Activated T-cell treated with anti-CD3 and anti-CD28 coated beads, Interleukin-2, amount 50 U/mL, for 72 hours (primary cell): Measurements from ENCODE around the gene LRRC3. TPM values are rescaled to one million over a fixed set of nuclear protein-coding genes. Genes with fewer than 3 reads are reported as not detected.
"Not testable (repeated sequence)": the region's sequence is repeated elsewhere in the genome, so short reads cannot be mapped to it uniquely, and the experiment has no call there.

Experiments
- ATAC-seq, 2 donors: fragments of 150-1000 bp; cut with Tn5 transposase; replicated peaks in 1 of 2; 2 replicates each; pipeline ENCODE4 v1.10.0; 2021; ENCODE audit warnings: moderate library complexity in 2 of 2, mild to moderate bottlenecking in 1 of 2
- DNase-seq, 2 donors: peaks; one replicate each; pipeline ENCODE4 v3.0.0; 2021 to 2022; ENCODE audit warnings: mixed read lengths in 1 of 2
- H3K27ac Mint-ChIP-seq: one replicate; pipeline ENCODE4 v1.8.0; 2022; ENCODE audit warnings: mild to moderate bottlenecking, moderate library complexity, mixed read lengths
- H3K27me3 Mint-ChIP-seq: one replicate; pipeline ENCODE4 v1.8.0; 2022; ENCODE audit warnings: low read depth, mixed read lengths
- H3K36me3 Mint-ChIP-seq, 2 donors: one replicate each; pipeline ENCODE4 v1.8.0; 2022; ENCODE audit warnings: mixed read lengths in 2 of 2, mild to moderate bottlenecking in 1 of 2; ENCODE audit not compliant: insufficient read depth in 2 of 2
- H3K4me1 Mint-ChIP-seq: one replicate; pipeline ENCODE4 v1.8.0; 2022; ENCODE audit warnings: low read depth, mixed read lengths
- H3K4me3 Mint-ChIP-seq, 2 donors: one replicate each; pipeline ENCODE4 v1.8.0; 2022; ENCODE audit warnings: mild to moderate bottlenecking in 2 of 2, mixed read lengths in 2 of 2, moderate library complexity in 2 of 2
- H3K9me3 Mint-ChIP-seq, 2 donors: one replicate each; pipeline ENCODE4 v1.8.0; 2022; ENCODE audit warnings: mixed read lengths in 2 of 2
- total RNA-seq, 2 donors: library from RNA; stranded (reverse); gene quantifications; one replicate each; pipeline ENCODE4 v1.2.3, GENCODE V29; 2022

The LRRC3 gene
- total RNA-seq, 2 donors from 2014 or later, result 2.8 to 3.8 TPM

DNA sequence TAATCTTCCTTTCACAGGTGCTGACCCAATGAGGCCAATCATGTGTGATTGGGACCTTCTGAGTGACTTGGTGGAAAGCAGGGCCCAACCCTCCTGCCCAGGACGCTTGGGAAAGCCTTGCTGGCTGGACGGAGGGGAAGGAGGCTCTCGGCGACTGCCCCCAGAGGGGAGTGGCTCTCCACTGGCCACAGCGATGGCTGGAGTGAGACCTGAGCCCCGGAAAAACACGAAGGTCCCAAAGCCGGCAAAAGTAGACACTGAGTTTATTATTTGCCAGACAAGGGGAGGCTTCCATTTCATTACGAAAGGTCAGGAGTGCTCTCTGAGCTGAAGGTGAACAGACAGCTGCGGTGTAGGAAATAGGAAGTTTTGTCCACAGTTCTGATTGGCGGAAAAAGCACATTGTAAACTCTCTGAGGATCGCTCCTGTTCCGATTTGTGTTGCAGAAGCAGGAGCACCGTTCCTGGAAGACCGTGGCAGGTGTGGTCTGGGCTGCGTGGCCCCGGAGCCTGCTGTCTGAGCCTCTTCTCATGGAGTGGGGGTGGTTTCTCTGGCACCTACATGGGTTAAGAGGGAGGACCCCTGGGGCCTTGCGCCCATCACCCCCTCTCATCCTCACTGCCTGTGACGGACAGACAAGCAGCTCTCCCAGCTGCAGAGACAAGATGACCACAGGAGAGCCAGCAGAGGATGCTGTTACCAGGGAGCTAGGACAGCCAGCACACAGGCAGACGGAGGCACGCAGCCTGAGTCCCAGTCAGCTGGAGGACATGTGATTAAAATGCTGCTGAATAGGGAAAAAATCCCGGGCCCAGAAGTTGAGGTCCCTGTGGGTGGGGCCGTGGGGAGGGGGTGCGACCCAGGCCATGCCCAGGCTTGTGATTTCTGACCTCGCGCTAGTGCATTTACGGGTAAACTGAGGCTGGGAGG, 43.2 kb downstream of the LRRC3 start:
- Mint-ChIP-seq H3K27me3 (no peaks in the 10 kb centered on the region), H3K36me3 (no peaks in the 10 kb centered on the region), H3K9me3 (no peaks in the 10 kb centered on the region), H3K27ac (no peak overlapping the region), H3K4me1 (no peaks in the 10 kb centered on the region), H3K4me3 (no peak overlapping the region)
- no peak for ATAC-seq
- DNase-seq, result no peak

DNA sequence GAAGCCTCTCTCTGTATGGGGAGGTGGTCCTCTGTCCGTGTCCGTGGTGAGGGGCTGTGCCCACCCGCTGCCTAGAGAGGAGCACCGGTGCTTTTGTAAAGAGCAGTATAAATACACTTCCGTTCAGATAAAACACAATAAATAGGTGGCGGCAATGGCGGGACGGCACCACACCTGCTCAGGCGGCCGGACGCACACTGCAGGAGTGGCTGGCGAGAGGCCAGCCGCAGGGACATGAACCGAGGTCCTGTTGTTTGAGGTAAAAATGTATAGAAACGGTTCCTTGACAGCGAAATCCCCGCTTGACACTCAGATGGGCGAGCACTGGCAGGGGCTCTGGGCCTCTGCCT, 43.9 kb downstream of the LRRC3 start:
- H3K36me3 Mint-ChIP-seq, result no peaks in the 10 kb centered on the region
- ATAC-seq (no peak), DNase-seq (no peak)
- no peaks in the 10 kb centered on the region for H3K4me1 Mint-ChIP-seq
- H3K4me3 Mint-ChIP-seq, result no peak overlapping the region
- H3K27me3 Mint-ChIP-seq, result no peaks in the 10 kb centered on the region
- no peak overlapping the region for H3K27ac Mint-ChIP-seq
- H3K9me3 Mint-ChIP-seq, result no peaks in the 10 kb centered on the region

DNA sequence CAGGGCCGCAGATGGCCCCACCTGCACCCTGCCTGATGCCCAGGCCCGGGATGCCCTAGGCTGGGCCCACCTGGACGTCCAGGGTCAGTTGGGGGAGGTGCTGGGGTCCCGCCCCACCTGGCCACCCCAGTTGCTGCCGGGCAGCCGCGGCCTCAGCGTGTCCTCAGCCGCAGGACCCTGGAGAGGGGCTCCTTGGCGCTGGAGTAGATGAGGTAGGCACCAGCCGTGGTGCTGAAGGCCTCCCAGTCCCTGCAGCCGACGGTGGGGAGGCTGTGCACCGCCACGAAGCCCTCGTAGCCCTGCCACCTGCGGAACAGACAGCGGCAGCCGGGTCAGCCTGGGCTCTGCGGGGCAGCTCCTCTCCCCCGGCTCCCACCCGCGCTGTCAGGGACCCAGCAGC, 44.3 kb downstream of the LRRC3 start:
- ATAC-seq, result no peak
- H3K4me3 Mint-ChIP-seq, result no peak overlapping the region
- no peaks in the 10 kb centered on the region for H3K36me3 Mint-ChIP-seq
- H3K9me3 Mint-ChIP-seq, result no peaks in the 10 kb centered on the region
- H3K27ac Mint-ChIP-seq, result no peak overlapping the region
- no peaks in the 10 kb centered on the region for H3K4me1 Mint-ChIP-seq
- no peaks in the 10 kb centered on the region for H3K27me3 Mint-ChIP-seq
- DNase-seq, result no peak

- no peaks in the 10 kb centered on the region for H3K27me3 Mint-ChIP-seq
- H3K9me3 Mint-ChIP-seq, result no peaks in the 10 kb centered on the region
- no peak overlapping the region for H3K4me3 Mint-ChIP-seq
- ATAC-seq (no peak), DNase-seq (no peak)
- H3K27ac Mint-ChIP-seq, result no peak overlapping the region
- no peaks in the 10 kb centered on the region for H3K4me1 Mint-ChIP-seq
- no peaks in the 10 kb centered on the region for H3K36me3 Mint-ChIP-seq
Measured at GRCh38 chr21:44500111-44500510, 44.8 kb downstream of the LRRC3 start.

DNA sequence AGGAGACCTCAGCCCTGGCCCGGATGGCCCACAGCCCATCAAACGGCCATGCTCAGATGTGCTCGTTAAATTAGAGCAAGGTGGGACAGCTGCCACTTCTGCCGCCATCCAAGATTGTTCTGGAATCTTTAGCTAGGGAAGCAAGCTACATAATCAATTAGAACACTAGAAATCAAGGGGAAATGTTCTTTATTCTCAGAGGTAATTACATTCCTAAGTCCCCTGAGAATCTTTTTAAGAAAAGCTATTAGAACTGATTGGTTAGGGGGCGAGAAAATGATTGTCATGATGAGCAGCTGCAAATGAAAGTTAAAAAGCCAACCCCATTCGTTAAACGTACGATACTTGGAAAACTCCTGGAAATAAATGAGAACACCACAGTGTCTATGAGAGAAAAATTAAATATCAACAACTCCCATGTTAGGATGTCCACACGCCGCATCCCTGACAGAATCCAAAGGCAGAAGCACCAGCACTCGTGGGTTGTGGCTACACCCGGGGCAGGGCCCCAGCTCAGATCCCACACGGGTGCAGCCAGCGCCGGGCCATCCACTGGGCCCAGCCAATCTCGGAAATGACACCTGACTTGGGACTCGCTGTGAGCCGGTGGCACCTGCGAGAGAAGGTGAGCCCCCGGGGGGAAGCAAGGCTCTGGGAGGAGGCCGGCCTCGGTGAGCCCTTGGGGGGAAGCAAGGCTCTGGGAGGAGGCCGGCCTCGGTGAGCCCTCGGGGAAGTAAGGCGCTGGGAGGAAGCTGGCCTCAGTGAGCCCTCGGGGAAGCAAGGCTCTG, 47.1 kb downstream of the LRRC3 start:
- no peak for ATAC-seq
- H3K4me1 Mint-ChIP-seq, result no peaks in the 10 kb centered on the region

DNA sequence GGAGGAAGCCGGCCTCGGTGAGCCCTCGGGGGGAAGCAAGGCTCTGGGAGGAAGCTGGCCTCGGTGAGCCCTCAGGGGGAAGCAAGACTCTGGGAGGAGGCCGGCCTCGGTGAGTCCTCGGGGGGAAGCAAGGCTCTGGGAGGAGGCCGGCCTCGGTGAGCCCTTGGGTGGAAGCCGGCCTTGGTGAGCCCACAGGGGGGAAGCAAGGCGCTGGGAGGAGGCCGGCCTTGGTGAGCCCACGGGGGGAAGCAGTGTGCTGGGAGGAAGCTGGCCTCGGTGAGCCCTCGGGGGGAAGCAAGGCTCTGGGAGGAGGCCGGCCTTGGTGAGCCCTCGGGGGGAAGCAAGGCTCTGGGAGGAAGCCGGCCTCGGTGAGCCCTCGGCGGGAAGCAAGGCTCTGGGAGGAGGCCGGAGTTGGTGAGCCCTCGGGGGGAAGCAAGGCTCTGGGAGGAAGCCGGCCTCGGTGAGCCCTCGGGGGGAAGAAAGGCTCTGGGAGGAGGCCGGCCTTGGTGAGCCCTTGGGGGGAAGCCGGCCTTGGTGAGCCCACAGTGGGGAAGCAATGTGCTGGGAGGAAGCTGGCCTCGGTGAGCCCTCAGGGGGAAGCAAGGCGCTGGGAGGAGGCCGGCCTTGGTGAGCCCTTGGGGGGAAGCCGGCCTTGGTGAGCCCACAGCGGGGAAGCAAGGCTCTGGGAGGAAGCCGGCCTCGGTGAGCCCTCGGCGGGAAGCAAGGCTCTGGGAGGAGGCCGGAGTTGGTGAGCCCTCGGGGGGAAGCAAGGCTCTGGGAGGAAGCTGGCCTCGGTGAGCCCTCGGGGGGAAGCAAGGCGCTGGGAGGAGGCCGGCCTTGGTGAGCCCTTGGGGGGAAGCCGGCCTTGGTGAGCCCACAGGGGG, 47.9 kb downstream of the LRRC3 start:
- H3K4me3 Mint-ChIP-seq, H3K36me3 Mint-ChIP-seq, DNase-seq, H3K27ac Mint-ChIP-seq, H3K27me3 Mint-ChIP-seq, H3K4me1 Mint-ChIP-seq, ATAC-seq, H3K9me3 Mint-ChIP-seq: not testable (repeated sequence)

More for the DNA sequence above, 47.1 kb downstream of the LRRC3 start:
- no peak overlapping the region for H3K27ac Mint-ChIP-seq
- no peaks in the 10 kb centered on the region for H3K27me3 Mint-ChIP-seq
- H3K36me3 Mint-ChIP-seq, result no peaks in the 10 kb centered on the region
- DNase-seq, result no peak
- H3K4me3 Mint-ChIP-seq, result no peak overlapping the region
- no peaks in the 10 kb centered on the region for H3K9me3 Mint-ChIP-seq

GRCh38 chr21:44503901-44504399, 48.6 kb downstream of the LRRC3 start:
- Mint-ChIP-seq H3K9me3 (no peaks in the 10 kb centered on the region), H3K4me1 (no peaks in the 10 kb centered on the region), H3K36me3 (no peaks in the 10 kb centered on the region), H3K27ac (no peak overlapping the region), H3K4me3 (no peak overlapping the region), H3K27me3 (no peaks in the 10 kb centered on the region)
- DNase-seq (no peak), ATAC-seq (no peak)

- H3K27me3 Mint-ChIP-seq, result no peaks in the 10 kb centered on the region
Measured at GRCh38 chr21:44505673-44506278, 50.5 kb downstream of the LRRC3 start.

GRCh38 chr21:44506279-44507255, 51.3 kb downstream of the LRRC3 start:
- Mint-ChIP-seq H3K4me1 (no peaks in the 10 kb centered on the region), H3K36me3 (no peaks in the 10 kb centered on the region), H3K27me3 (no peaks in the 10 kb centered on the region), H3K9me3 (no peaks in the 10 kb centered on the region), H3K4me3 (no peak overlapping the region), H3K27ac (no peak overlapping the region)
- ATAC-seq, result no peak
- DNase-seq, result no peak

More at GRCh38 chr21:44505673-44506278, 50.5 kb downstream of the LRRC3 start:
- DNase-seq (no peak), ATAC-seq (no peak)
- no peak overlapping the region for H3K4me3 Mint-ChIP-seq
- no peak overlapping the region for H3K27ac Mint-ChIP-seq
- H3K36me3 Mint-ChIP-seq, result no peaks in the 10 kb centered on the region
- H3K9me3 Mint-ChIP-seq, result no peaks in the 10 kb centered on the region
- no peaks in the 10 kb centered on the region for H3K4me1 Mint-ChIP-seq

DNA sequence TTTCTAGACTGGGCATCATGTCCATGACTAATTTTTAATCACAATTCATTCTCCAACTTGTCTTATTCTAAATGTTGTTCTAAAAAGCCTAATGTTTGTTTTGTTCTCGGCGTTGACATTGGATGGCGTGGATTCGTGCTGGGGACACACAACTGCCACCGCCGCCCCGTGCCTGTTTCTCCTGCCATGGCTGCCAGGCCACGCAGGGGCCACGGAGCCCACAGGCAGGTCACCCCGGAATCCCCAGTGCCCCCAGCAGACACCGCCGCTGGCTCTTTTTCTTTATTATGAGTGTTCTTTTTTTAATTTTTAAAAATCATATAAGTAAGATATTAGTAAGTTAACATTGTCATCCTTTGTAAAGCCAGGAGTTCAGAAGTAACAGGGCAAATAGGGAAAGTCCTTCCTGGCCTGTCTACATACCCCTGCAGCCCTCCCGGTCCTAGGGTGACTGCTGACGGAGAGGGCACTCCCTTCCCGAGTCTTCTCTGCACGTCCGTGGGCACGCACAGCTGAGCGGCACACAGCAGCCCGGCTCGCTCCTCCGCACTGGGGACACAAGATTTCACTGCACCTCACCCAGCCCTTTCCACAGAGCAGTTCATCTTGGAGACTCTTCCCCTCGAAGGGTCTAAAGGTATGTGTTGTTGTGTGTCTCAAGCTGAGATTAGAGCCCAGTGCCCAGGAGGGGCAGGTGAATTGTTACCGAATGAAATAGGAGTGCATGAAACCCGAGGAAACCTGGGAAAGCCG, 52.5 kb downstream of the LRRC3 start:
- H3K4me3 Mint-ChIP-seq, result no peak overlapping the region
- no peak overlapping the region for H3K27ac Mint-ChIP-seq

GRCh38 chr21:44508426-44508710, 53.1 kb downstream of the LRRC3 start:
- no peak overlapping the region for H3K27ac Mint-ChIP-seq
- DNase-seq (no peak), ATAC-seq (no peak)
- no peaks in the 10 kb centered on the region for H3K9me3 Mint-ChIP-seq
- H3K4me3 Mint-ChIP-seq, result no peak overlapping the region
- no peaks in the 10 kb centered on the region for H3K36me3 Mint-ChIP-seq
- no peaks in the 10 kb centered on the region for H3K4me1 Mint-ChIP-seq
- H3K27me3 Mint-ChIP-seq, result no peaks in the 10 kb centered on the region

More for the DNA sequence above, 52.5 kb downstream of the LRRC3 start:
- H3K9me3 Mint-ChIP-seq, result no peaks in the 10 kb centered on the region
- no peaks in the 10 kb centered on the region for H3K27me3 Mint-ChIP-seq
- no peaks in the 10 kb centered on the region for H3K4me1 Mint-ChIP-seq
- ATAC-seq, result no peak
- no peak for DNase-seq
- H3K36me3 Mint-ChIP-seq, result no peaks in the 10 kb centered on the region
